Keratinocyte (primary cell): ENCODE results near the gene GPANK1. TPM values are rescaled to one million over a fixed set of nuclear protein-coding genes. Genes with fewer than 3 reads are reported as not detected.
A peak's percentile ranks its signal among the peaks of the same experiment; 100 is the strongest.

ENCODE experiments used
- DNase-seq: peaks from one replicate; pipeline ENCODE4 v3.0.0-alpha.2; 2011; ENCODE audit warnings: low read depth, missing footprints, low spot score
- FAIRE-seq: peaks from 2 replicates; lab custom pipeline; 2011; peaks lifted over from hg19 to GRCh38; lab: Jason Lieb, UNC
- H2AFZ ChIP-seq: 2 replicates; pipeline ENCODE4 v1.6.0; 2012; ENCODE audit warnings: low read length, control low read depth, inconsistent platforms; ENCODE audit not compliant: control insufficient read depth
- H3K27ac ChIP-seq: 2 replicates; pipeline ENCODE4 v1.5.1; 2011; ENCODE audit warnings: low read length; ENCODE audit not compliant: control insufficient read depth, insufficient read depth
- H3K27me3 ChIP-seq: 3 replicates; pipeline ENCODE4 v1.6.0; 2011; ENCODE audit warnings: low read length; ENCODE audit not compliant: control insufficient read depth, insufficient read depth; ENCODE audit errors: extremely low read depth
- H3K36me3 ChIP-seq, 2 experiments: 2 replicates in 1 of 2; 3 replicates in 1 of 2; pipeline ENCODE4 v1.5.1; 2011; ENCODE audit warnings: low read length in 2 of 2, mild to moderate bottlenecking in 1 of 2; ENCODE audit not compliant: control insufficient read depth in 2 of 2, insufficient read depth in 2 of 2; ENCODE audit errors: extremely low read depth in 1 of 2
- H3K4me1 ChIP-seq: 3 replicates; pipeline ENCODE4 v1.5.1; 2011; ENCODE audit warnings: low read length; ENCODE audit not compliant: control insufficient read depth, insufficient read depth; ENCODE audit errors: extremely low read depth
- H3K4me2 ChIP-seq: 3 replicates; pipeline ENCODE4 v1.6.0; 2011; ENCODE audit warnings: low read depth, low read length; ENCODE audit not compliant: control insufficient read depth, insufficient read depth; ENCODE audit errors: extremely low read depth
- H3K4me3 ChIP-seq, 3 experiments: fragments of 200-600 bp in 1 of 3; sonication (generic) in 1 of 3; 2 replicates in 2 of 3; 3 replicates in 1 of 3; pipeline ENCODE4 v1.5.1; 2011 to 2016; ENCODE audit warnings: low read length in 3 of 3, mild to moderate bottlenecking in 3 of 3, control low read depth in 2 of 3, inconsistent platforms in 1 of 3, low read depth in 1 of 3, mixed read lengths in 1 of 3, mixed run types in 1 of 3, moderate library complexity in 1 of 3; ENCODE audit not compliant: control insufficient read depth in 2 of 3, insufficient read depth in 2 of 3; ENCODE audit errors: extremely low read depth in 1 of 3
- H3K79me2 ChIP-seq: 2 replicates; pipeline ENCODE4 v1.6.0; 2012; ENCODE audit warnings: low read length; ENCODE audit not compliant: control insufficient read depth, insufficient read depth
- H3K9ac ChIP-seq: 3 replicates; pipeline ENCODE4 v1.6.0; 2011; ENCODE audit warnings: low read length; ENCODE audit not compliant: control insufficient read depth, insufficient read depth; ENCODE audit errors: extremely low read depth
- H3K9me1 ChIP-seq: 3 replicates; pipeline ENCODE4 v1.6.0; 2011; ENCODE audit warnings: low read length; ENCODE audit not compliant: control insufficient read depth, insufficient read depth; ENCODE audit errors: extremely low read depth
- H3K9me3 ChIP-seq: 2 replicates; pipeline ENCODE4 v1.5.1; 2012; ENCODE audit warnings: low read depth, low read length; ENCODE audit not compliant: control insufficient read depth
- H4K20me1 ChIP-seq: 3 replicates; pipeline ENCODE4 v1.6.0; 2011; ENCODE audit warnings: low read length; ENCODE audit not compliant: control insufficient read depth, insufficient read depth; ENCODE audit errors: extremely low read depth
- CTCF ChIP-seq, 3 experiments: IDR thresholded peaks in 1 of 3; conservative IDR thresholded peaks in 1 of 3; optimal IDR thresholded peaks in 1 of 3; 2 replicates in 2 of 3; 3 replicates in 1 of 3; pipeline versions ENCODE3 to v1.5.1; 2011; ENCODE audit warnings: low read length in 3 of 3, mild to moderate bottlenecking in 3 of 3, moderate library complexity in 2 of 3, control low read depth in 1 of 3, inconsistent platforms in 1 of 3; ENCODE audit not compliant: insufficient read depth in 2 of 3; ENCODE audit errors: extremely low read depth in 1 of 3
- EZH2 ChIP-seq: IDR thresholded peaks from one replicate; pipeline ENCODE4 v1.6.1; 2012; ENCODE audit warnings: inconsistent platforms, mild to moderate bottlenecking, low read length, moderate library complexity
- dilution Hi-C: fragments of 300-500 bp; cut with MboI; formaldehyde crosslinking; loops from one replicate; pipeline ENCODE4 v1.7.0; 2020; ENCODE audit warnings: low sequenced_read_pairs; ENCODE audit not compliant: extremely low pct_ligation_motif_present
- polyA plus RNA-seq, 5 experiments: library from polyadenylated mRNA; depleted of rRNA in 3 of 5; stranded (reverse) in 3 of 5; stranded (forward) in 1 of 5; unstranded in 1 of 5; fragments of >200 nt; gene quantifications; 1 replicate in 1 of 5; 2 replicates in 3 of 5; 3 replicates in 1 of 5; pipeline versions ENCODE4 v1.2.1 to v1.2.3, GENCODE V29; 2011 to 2012; ENCODE audit warnings: missing spikeins in 2 of 5, low read depth in 1 of 5, low replicate concordance in 1 of 5

The GPANK1 gene
- polyA plus RNA-seq, 1 donor (not counting 4 experiments of a cell fraction or from before 2014, with no cell fraction given): 10.0 TPM

- no peaks in the 10 kb centered on the region for H3K27me3 ChIP-seq
- H3K79me2 ChIP-seq: peaks cover 31% of the 10 kb centered on the region
- FAIRE-seq: no peak
- peaks cover 42% of the 10 kb centered on the region for H3K4me1 ChIP-seq
- peaks cover 8 to 10% of the 10 kb centered on the region in 2 experiments for H3K36me3 ChIP-seq
- H3K9me1 ChIP-seq: no peaks in the 10 kb centered on the region
- no peak for DNase-seq
- peak overlapping the region; percentile 96 for H3K4me2 ChIP-seq
- H3K9ac ChIP-seq: peak overlapping the region; percentile 75
- TF ChIP-seq EZH2 (no peak), CTCF (optimal IDR thresholded peaks at IDR 0.05 in 1 of 3, IDR thresholded peaks at IDR 0.05 in 1 of 3, conservative IDR thresholded peaks at IDR 0.05 in 1 of 3; ENCODE audit: extremely low read depth in 1 of 3, insufficient read depth in 2 of 3, low read length in 3 of 3) (no peak)
- H3K4me3 ChIP-seq: peak overlapping the region; percentile 46 to 97 (median 89)
- H2AFZ ChIP-seq: peak overlapping the region; percentile 22
- H4K20me1 ChIP-seq: no peaks in the 10 kb centered on the region
- dilution Hi-C loops: no loop called here
- no peaks in the 10 kb centered on the region for H3K9me3 ChIP-seq
- peak overlapping the region; percentile 77 for H3K27ac ChIP-seq
Observed at GRCh38 chr6:31659649-31660380, 5.0 kb downstream of the GPANK1 start.

GRCh38 chr6:31658983-31659648, 5.7 kb downstream of the GPANK1 start:
- Histone ChIP-seq H3K4me1 (peaks cover 36% of the 10 kb centered on the region), H3K27ac (peak overlapping the region; percentile 77), H3K27me3 (no peaks in the 10 kb centered on the region), H3K4me3 (peak overlapping the region; percentile 46 to 97 (median 89)), H4K20me1 (no peaks in the 10 kb centered on the region), H3K9me3 (no peaks in the 10 kb centered on the region), H3K9ac (peak overlapping the region; percentile 75), H2AFZ (no peak overlapping the region), H3K36me3 (peaks cover 8 to 10% of the 10 kb centered on the region in 2 experiments), H3K4me2 (peak overlapping the region; percentile 96), H3K79me2 (peaks cover 31% of the 10 kb centered on the region), H3K9me1 (no peaks in the 10 kb centered on the region)
- dilution Hi-C loops: no loop called here
- no peak for DNase-seq
- no peak for TF ChIP-seq CTCF (optimal IDR thresholded peaks at IDR 0.05 in 1 of 3, IDR thresholded peaks at IDR 0.05 in 1 of 3, conservative IDR thresholded peaks at IDR 0.05 in 1 of 3; ENCODE audit: extremely low read depth in 1 of 3, insufficient read depth in 2 of 3, low read length in 3 of 3)
- no peak for TF ChIP-seq EZH2
- FAIRE-seq: no peak
